ENCODE measurements around the gene PGF. TPM values are rescaled to one million over a fixed set of nuclear protein-coding genes. Genes with fewer than 3 reads are reported as not detected.
"Not testable (repeated sequence)": the region's sequence is repeated elsewhere in the genome, so short reads cannot be mapped to it uniquely, and the experiment has no call there.

Gene PGF
- total RNA-seq, 1 donor from 2014 or later, result 8.3 TPM

- TF ChIP-seq POLR2A (IDR thresholded peaks at IDR 0.05), result no peak
- TF ChIP-seq CTCF (IDR thresholded peaks at IDR 0.05), result no peak
- TF ChIP-seq POLR2AphosphoS5 (IDR thresholded peaks at IDR 0.05; ENCODE audit: insufficient read depth in 1 of 2, low read depth in 1 of 2), result no peak
- Histone ChIP-seq H3K4me1 (peaks cover 42% of the 10 kb centered on the region), H3K27me3 (no peaks in the 10 kb centered on the region), H3K27ac (no peak overlapping the region), H3K9me3 (no peaks in the 10 kb centered on the region), H3K36me3 (no peaks in the 10 kb centered on the region), H3K4me3 (no peak overlapping the region)
- no peak for DNase-seq (ENCODE audit: extremely low spot score in 2 of 2)
- intact Hi-C loops (cut with DNase I), result no loop called here
Measured at GRCh38 chr14:74937171-74937570, 18.2 kb downstream of the PGF start.

GRCh38 chr14:74936731-74937130 is 18.7 kb downstream of the PGF start:
- H3K4me1 ChIP-seq, result peaks cover 37% of the 10 kb centered on the region

GRCh38 chr14:74936151-74936550 is 19.2 kb downstream of the PGF start:
- Histone ChIP-seq H3K36me3 (no peaks in the 10 kb centered on the region), H3K27me3 (no peaks in the 10 kb centered on the region), H3K4me1 (peaks cover 32% of the 10 kb centered on the region), H3K9me3 (no peaks in the 10 kb centered on the region), H3K27ac (no peak overlapping the region), H3K4me3 (no peak overlapping the region)
- DNase-seq (ENCODE audit: extremely low spot score in 2 of 2), result no peak
- intact Hi-C loops (cut with DNase I), result no loop called here
- TF ChIP-seq POLR2AphosphoS5 (IDR thresholded peaks at IDR 0.05; ENCODE audit: insufficient read depth in 1 of 2, low read depth in 1 of 2), result no peak

More at GRCh38 chr14:74936731-74937130, 18.7 kb downstream of the PGF start:
- no peak for DNase-seq (ENCODE audit: extremely low spot score in 2 of 2)
- Histone ChIP-seq H3K27me3 (no peaks in the 10 kb centered on the region), H3K9me3 (no peaks in the 10 kb centered on the region), H3K27ac (no peak overlapping the region), H3K4me3 (no peak overlapping the region), H3K36me3 (no peaks in the 10 kb centered on the region)
- intact Hi-C loops (cut with DNase I), result no loop called here
- TF ChIP-seq POLR2AphosphoS5 (IDR thresholded peaks at IDR 0.05; ENCODE audit: insufficient read depth in 1 of 2, low read depth in 1 of 2) (no peak), POLR2A (IDR thresholded peaks at IDR 0.05) (no peak)

GRCh38 chr14:74935360-74935680 is 20.1 kb downstream of the PGF start:
- intact Hi-C loops (cut with DNase I), result no loop called here
- H3K27me3 ChIP-seq, result no peaks in the 10 kb centered on the region
- no peak for TF ChIP-seq CTCF (IDR thresholded peaks at IDR 0.05)
- TF ChIP-seq POLR2A (IDR thresholded peaks at IDR 0.05), result no peak
- TF ChIP-seq POLR2AphosphoS5 (IDR thresholded peaks at IDR 0.05; ENCODE audit: insufficient read depth in 1 of 2, low read depth in 1 of 2), result no peak
- H3K36me3 ChIP-seq, result no peaks in the 10 kb centered on the region
- no peak for DNase-seq (ENCODE audit: extremely low spot score in 2 of 2)
- no peak overlapping the region for H3K4me3 ChIP-seq
- peaks cover 24% of the 10 kb centered on the region for H3K4me1 ChIP-seq
- H3K27ac ChIP-seq, result no peak overlapping the region
- H3K9me3 ChIP-seq, result no peaks in the 10 kb centered on the region

- no peak for TF ChIP-seq CTCF (IDR thresholded peaks at IDR 0.05)
- no peak for TF ChIP-seq POLR2AphosphoS5 (IDR thresholded peaks at IDR 0.05; ENCODE audit: insufficient read depth in 1 of 2, low read depth in 1 of 2)
- no peak for TF ChIP-seq POLR2A (IDR thresholded peaks at IDR 0.05)
- H3K27ac ChIP-seq, result no peak overlapping the region
- intact Hi-C loops (cut with DNase I), result no loop called here
Measured at GRCh38 chr14:74934476-74935359, 20.7 kb downstream of the PGF start.

GRCh38 chr14:74934041-74934440 is 21.4 kb downstream of the PGF start:
- no peak overlapping the region for H3K27ac ChIP-seq
- intact Hi-C loops (cut with DNase I), result no loop called here

More at GRCh38 chr14:74934476-74935359, 20.7 kb downstream of the PGF start:
- Histone ChIP-seq H3K27me3 (no peaks in the 10 kb centered on the region), H3K9me3 (no peaks in the 10 kb centered on the region), H3K4me3 (no peak overlapping the region), H3K4me1 (peaks cover 18% of the 10 kb centered on the region), H3K36me3 (no peaks in the 10 kb centered on the region)
- DNase-seq (ENCODE audit: extremely low spot score in 2 of 2), result no peak

GRCh38 chr14:74932936-74933335 is 22.5 kb downstream of the PGF start:
- intact Hi-C loops (cut with DNase I); DNase-seq (ENCODE audit: extremely low spot score in 2 of 2); H3K36me3 ChIP-seq; H3K4me3 ChIP-seq; H3K27me3 ChIP-seq; H3K9me3 ChIP-seq; H3K27ac ChIP-seq; H3K4me1 ChIP-seq: not testable (repeated sequence)

More at GRCh38 chr14:74934041-74934440, 21.4 kb downstream of the PGF start:
- H3K36me3 ChIP-seq, result no peaks in the 10 kb centered on the region
- no peak overlapping the region for H3K4me3 ChIP-seq
- H3K9me3 ChIP-seq, result no peaks in the 10 kb centered on the region
- no peaks in the 10 kb centered on the region for H3K27me3 ChIP-seq
- peaks cover 11% of the 10 kb centered on the region for H3K4me1 ChIP-seq
- no peak for DNase-seq (ENCODE audit: extremely low spot score in 2 of 2)
- TF ChIP-seq POLR2AphosphoS5 (IDR thresholded peaks at IDR 0.05; ENCODE audit: insufficient read depth in 1 of 2, low read depth in 1 of 2) (no peak), POLR2A (IDR thresholded peaks at IDR 0.05) (no peak), CTCF (IDR thresholded peaks at IDR 0.05) (no peak)

Measured in vagina (tissue), 2 donors.